Skeletal muscle cell (primary cell): ENCODE measurements around the gene PHOX2B.
"Not testable (repeated sequence)": the region's sequence is repeated elsewhere in the genome, so short reads cannot be mapped to it uniquely, and the experiment has no call there.

Experiments
- DNase-seq: peaks from one replicate; pipeline ENCODE4 v3.0.0-alpha.2; 2010; ENCODE audit warnings: low read depth
- H3K4me3 ChIP-seq: 2 replicates; pipeline ENCODE4 v1.5.1; 2011; ENCODE audit warnings: low read depth, mild to moderate bottlenecking, control low read depth, low read length, moderate library complexity

The PHOX2B gene

GRCh38 chr4:41750121-41750625, 1.6 kb upstream of the PHOX2B start:
- no peak for DNase-seq
- H3K4me3 ChIP-seq = no peak overlapping the region

GRCh38 chr4:41749631-41750039, 1.1 kb upstream of the PHOX2B start:
- H3K4me3 ChIP-seq = no peak overlapping the region
- DNase-seq = no peak

GRCh38 chr4:41748074-41748570, 403 bp downstream of the PHOX2B start:
- DNase-seq = no peak
- H3K4me3 ChIP-seq = no peak overlapping the region

GRCh38 chr4:41747230-41748055, 1.1 kb downstream of the PHOX2B start:
- DNase-seq = no peak
- H3K4me3 ChIP-seq = no peak overlapping the region

- no peak overlapping the region for H3K4me3 ChIP-seq
- DNase-seq = no peak
These were observed 1.9 kb downstream of the PHOX2B start for GRCh38 chr4:41746440-41747229.

GRCh38 chr4:41746025-41746439, 2.5 kb downstream of the PHOX2B start:
- no peak overlapping the region for H3K4me3 ChIP-seq
- no peak for DNase-seq

GRCh38 chr4:41745292-41746024, 3.1 kb downstream of the PHOX2B start:
- DNase-seq = no peak
- no peak overlapping the region for H3K4me3 ChIP-seq

- no peak for DNase-seq
- no peak overlapping the region for H3K4me3 ChIP-seq
These were observed 3.8 kb downstream of the PHOX2B start for GRCh38 chr4:41744572-41745291.

GRCh38 chr4:41741354-41741753, 7.2 kb downstream of the PHOX2B start:
- no peak for DNase-seq
- no peak overlapping the region for H3K4me3 ChIP-seq

GRCh38 chr4:41737491-41737890, 11.0 kb downstream of the PHOX2B start:
- DNase-seq, H3K4me3 ChIP-seq: not testable (repeated sequence)

GRCh38 chr4:41734371-41734770, 14.2 kb downstream of the PHOX2B start:
- DNase-seq = no peak
- no peak overlapping the region for H3K4me3 ChIP-seq

- no peak overlapping the region for H3K4me3 ChIP-seq
- no peak for DNase-seq
These were observed 16.9 kb downstream of the PHOX2B start for GRCh38 chr4:41731569-41732126.

GRCh38 chr4:41728573-41728913, 20.0 kb downstream of the PHOX2B start:
- H3K4me3 ChIP-seq = no peak overlapping the region

GRCh38 chr4:41727861-41728572, 20.5 kb downstream of the PHOX2B start:
- DNase-seq = no peak
- no peak overlapping the region for H3K4me3 ChIP-seq

More at GRCh38 chr4:41728573-41728913, 20.0 kb downstream of the PHOX2B start:
- DNase-seq = no peak

- no peak overlapping the region for H3K4me3 ChIP-seq
These were observed 23.3 kb downstream of the PHOX2B start for GRCh38 chr4:41725254-41725653.

GRCh38 chr4:41723286-41723685, 25.2 kb downstream of the PHOX2B start:
- H3K4me3 ChIP-seq = no peak overlapping the region
- DNase-seq = no peak

More at GRCh38 chr4:41725254-41725653, 23.3 kb downstream of the PHOX2B start:
- no peak for DNase-seq

- DNase-seq = no peak
- no peak overlapping the region for H3K4me3 ChIP-seq
These were observed 26.3 kb downstream of the PHOX2B start for GRCh38 chr4:41722181-41722580.

- H3K4me3 ChIP-seq = no peak overlapping the region
- DNase-seq = no peak
These were observed 29.1 kb downstream of the PHOX2B start for GRCh38 chr4:41719417-41719816.
